HepG2 (cell line): ENCODE data around the gene PLEKHA6. TPM values are rescaled to one million over a fixed set of nuclear protein-coding genes. Genes with fewer than 3 reads are reported as not detected.

Experiments used
- ATAC-seq: fragments of 200-7000 bp; cut with Tn5 transposase; 3 replicates; pipeline ENCODE4 v1.9.1; 2020; ENCODE audit warnings: mild to moderate bottlenecking, moderate library complexity
- BruUV-seq: library from RNA; stranded (reverse); fragments of 400-500 nt; replicated peaks from 2 replicates; lab custom pipeline; 2021; lab: Mats Ljungman, UMichigan
- CTCF ChIA-PET: fragments of 300-600 bp; formaldehyde crosslinking; extraction: SDS; loops from one replicate; lab custom pipeline; 2021; ENCODE audit warnings: low total read pairs, inconsistent platforms, low intra/inter-chr PET ratio; lab: Yijun Ruan, JAX
- POLR2A ChIA-PET: fragments of 350-600 bp; sonication (Branson Sonifier 250); formaldehyde crosslinking; loops from one replicate; lab custom pipeline; 2020; ENCODE audit warnings: antibody characterized with exemption, inconsistent platforms; lab: Yijun Ruan, JAX
- DNase-seq: peaks from one replicate; pipeline ENCODE4 v3.0.0-alpha.2; 2015; ENCODE audit warnings: low spot score
- FAIRE-seq: peaks from 3 replicates; lab custom pipeline; 2011; peaks lifted over from hg19 to GRCh38; lab: Jason Lieb, UNC
- H2AFZ ChIP-seq: one replicate; pipeline ENCODE4 v1.6.1; 2011; ENCODE audit warnings: low read length, inconsistent platforms
- H3K27ac ChIP-seq: fragments of 300-600 bp; 3 replicates; pipeline ENCODE4 v1.8.0; 2011; ENCODE audit warnings: mixed run types, mild to moderate bottlenecking, mixed read lengths, low read length, inconsistent platforms; ENCODE audit not compliant: insufficient read depth; ENCODE audit errors: extremely low read length
- H3K27me3 ChIP-seq, 2 experiments: fragments of 200-600 bp in 1 of 2; 2 replicates in 1 of 2; 3 replicates in 1 of 2; pipeline versions ENCODE4 v1.6.0 to v1.8.0; 2011; ENCODE audit warnings: low read length in 2 of 2, mild to moderate bottlenecking in 2 of 2, moderate library complexity in 2 of 2, inconsistent platforms in 1 of 2; ENCODE audit not compliant: insufficient read depth in 2 of 2, control insufficient read depth in 1 of 2
- H3K36me3 ChIP-seq, 2 experiments: fragments of 200-600 bp in 1 of 2; replicated peaks in 1 of 2; 2 replicates in 1 of 2; 3 replicates in 1 of 2; pipeline versions ENCODE4 v1.5.1 to v1.8.0; 2011; ENCODE audit warnings: low read length in 2 of 2, inconsistent platforms in 1 of 2; ENCODE audit not compliant: insufficient read depth in 2 of 2, control insufficient read depth in 1 of 2
- H3K4me1 ChIP-seq: 2 replicates; pipeline ENCODE4 v1.5.1; 2012; ENCODE audit warnings: low read length, inconsistent platforms; ENCODE audit not compliant: insufficient read depth
- H3K4me2 ChIP-seq: 2 replicates; pipeline ENCODE4 v1.6.0; 2011; ENCODE audit warnings: low read depth, low read length, inconsistent platforms
- H3K4me3 ChIP-seq, 3 experiments: fragments of 200-600 bp in 1 of 3; sonication (generic), shearing (Covaris generic) in 1 of 3; replicated peaks in 1 of 3; 2 replicates each; pipeline ENCODE4 v1.5.1; 2011 to 2016; ENCODE audit warnings: low read length in 3 of 3, inconsistent platforms in 2 of 3, low read depth in 2 of 3, mild to moderate bottlenecking in 2 of 3, control low read depth in 1 of 3, mixed read lengths in 1 of 3; ENCODE audit not compliant: insufficient read depth in 1 of 3
- H3K79me2 ChIP-seq: one replicate; pipeline ENCODE4 v1.6.1; 2011; ENCODE audit warnings: low read length, inconsistent platforms; ENCODE audit not compliant: insufficient read depth
- H3K9ac ChIP-seq: 2 replicates; pipeline ENCODE4 v1.6.0; 2011; ENCODE audit warnings: mild to moderate bottlenecking, low read depth, low read length, inconsistent platforms; ENCODE audit not compliant: insufficient read depth
- H3K9me3 ChIP-seq: 2 replicates; pipeline ENCODE4 v1.5.1; 2012; ENCODE audit warnings: mild to moderate bottlenecking, low read length
- H4K20me1 ChIP-seq: 2 replicates; pipeline ENCODE4 v1.6.0; 2011; ENCODE audit warnings: inconsistent platforms, mild to moderate bottlenecking, low read length, moderate library complexity; ENCODE audit not compliant: insufficient read depth
- ATF7 ChIP-seq, 2 experiments: fragments of 450-650 bp in 1 of 2; sonication (generic) in 1 of 2; formaldehyde crosslinking in 1 of 2; IDR thresholded peaks; 2 replicates each; pipeline versions ENCODE4 v1.4.0 to v1.6.1; 2016 to 2020; ENCODE audit warnings: antibody characterized with exemption in 1 of 2, mild to moderate bottlenecking in 1 of 2, missing genetic modification reagents in 1 of 2
- HNRNPUL1 ChIP-seq: fragments of 200-400 bp; formaldehyde crosslinking; IDR thresholded peaks from 2 replicates; pipeline ENCODE4 v1.6.1; 2017; ENCODE audit warnings: low read depth, mild to moderate bottlenecking, low read length, moderate library complexity
- KAT2B ChIP-seq: fragments of 150-350 bp; IDR thresholded peaks from 2 replicates; pipeline ENCODE4 v1.6.1; 2014; ENCODE audit warnings: low read depth, low read length, borderline replicate concordance
- NCOR1 ChIP-seq: fragments of 200-600 bp; sonication (generic); IDR thresholded peaks from 2 replicates; pipeline ENCODE4 v1.7.0; 2017; ENCODE audit warnings: antibody characterized with exemption, low read length, borderline replicate concordance
- NFYC ChIP-seq: IDR thresholded peaks from 2 replicates; pipeline ENCODE4 v1.6.1; 2016; ENCODE audit warnings: missing genetic modification reagents, missing compliant biosample characterization
- STAG1 ChIP-seq: sonication (generic); formaldehyde crosslinking; IDR thresholded peaks from 2 replicates; pipeline ENCODE4 v1.4.0; 2020; ENCODE audit warnings: missing genetic modification reagents
- TGIF2 ChIP-seq: IDR thresholded peaks from 2 replicates; pipeline ENCODE4 v1.6.1; 2016; ENCODE audit warnings: control low read depth, missing compliant biosample characterization
- UBTF ChIP-seq: sonication (generic); formaldehyde crosslinking; IDR thresholded peaks from 2 replicates; pipeline ENCODE4 v1.4.0; 2020; ENCODE audit warnings: mild to moderate bottlenecking, missing genetic modification reagents
- ZNF205 ChIP-seq: IDR thresholded peaks from 2 replicates; pipeline ENCODE4 v1.6.1; 2018; ENCODE audit warnings: missing biosample characterization, missing genetic modification reagents
- ZNF552 ChIP-seq: sonication (generic); formaldehyde crosslinking; IDR thresholded peaks from 2 replicates; pipeline ENCODE4 v1.9.0; 2022; ENCODE audit warnings: missing genetic modification reagents, mild to moderate bottlenecking, borderline replicate concordance
- ZNF629 ChIP-seq: sonication (generic); formaldehyde crosslinking; conservative IDR thresholded peaks from 2 replicates; pipeline ENCODE4 v1.5.0; 2020; ENCODE audit warnings: missing genetic modification reagents
- ZNF672 ChIP-seq: sonication (generic); formaldehyde crosslinking; IDR thresholded peaks from 2 replicates; pipeline ENCODE4 v1.8.1; 2022; ENCODE audit warnings: missing genetic modification reagents
- ZNF747 ChIP-seq: sonication (generic); formaldehyde crosslinking; IDR thresholded peaks from 2 replicates; pipeline ENCODE4 v1.8.1; 2023; ENCODE audit warnings: missing genetic modification reagents, mild to moderate bottlenecking, borderline replicate concordance
- in situ Hi-C: cut with HindIII; loops from 2 replicates; pipeline ENCODE4 v1.10.0; 2017; ENCODE audit warnings: low pct_unique_long_range_greater_than_20kb; ENCODE audit not compliant: extremely low pct_ligation_motif_present
- intact Hi-C: fragments of 100-400 bp; cut with micrococcal nuclease; formaldehyde crosslinking; loops from one replicate; pipeline ENCODE4 v1.10.0; 2022; ENCODE audit not compliant: unreplicated experiment
- polyA plus RNA-seq, 8 experiments: library from polyadenylated mRNA; depleted of rRNA in 3 of 8; stranded (reverse) in 7 of 8; unstranded in 1 of 8; fragments of >200 nt; fragmentation: Illumina TruSeq in 4 of 8; extraction: Trizol in 4 of 8; gene quantifications; 2 replicates each; pipeline versions ENCODE4 v1.2.1 to v1.2.3, GENCODE V29; 2011 to 2016; ENCODE audit warnings: low read depth in 4 of 8, missing spikeins in 1 of 8, mixed read lengths in 1 of 8; ENCODE audit not compliant: insufficient read depth in 1 of 8
- total RNA-seq, 5 experiments: library from RNA; depleted of rRNA; stranded (reverse); fragments of >200 nt; fragmentation: Illumina TruSeq; extraction: Trizol; gene quantifications; 2 replicates each; pipeline ENCODE4 v1.2.3, GENCODE V29; 2016; ENCODE audit warnings: low read depth in 1 of 5
- TF ChIP-seq, protein P1 (sequence below): sonication (generic); formaldehyde crosslinking; IDR thresholded peaks from 2 replicates; pipeline ENCODE4 v1.8.0; 2022; ENCODE audit warnings: missing genetic modification reagents, mild to moderate bottlenecking, moderate library complexity, borderline replicate concordance

Gene PLEKHA6
- total and polyA plus RNA-seq, 2 of the 13 experiments (the other 11 are each of a cell fraction or from before 2014, with no cell fraction given), result 5.3 to 11.4 TPM

DNA sequence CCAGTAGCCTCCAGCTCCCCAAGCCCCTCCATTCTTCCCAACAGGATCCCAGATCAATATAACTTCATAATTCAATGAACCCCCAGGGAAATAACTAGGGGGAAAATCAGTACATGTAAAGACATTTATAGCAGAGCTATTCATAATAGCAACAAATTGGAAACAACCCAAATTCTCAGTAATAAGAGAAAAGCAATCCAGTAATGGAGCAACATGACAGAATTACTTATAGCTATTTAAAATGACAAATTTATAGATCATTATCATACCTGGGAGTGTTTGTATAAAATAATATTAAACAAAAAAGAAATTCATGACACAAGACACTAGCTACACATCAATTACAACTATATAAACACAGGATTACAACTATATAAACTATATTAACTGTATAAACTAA is 20.2 kb downstream of the PLEKHA6 start:
- ATAC-seq, result no peak
- peaks cover 10% of the 10 kb centered on the region for H3K4me1 ChIP-seq
- DNase-seq, result no peak
- FAIRE-seq, result no peak
- no peaks in the 10 kb centered on the region for H3K27me3 ChIP-seq
- no peaks in the 10 kb centered on the region; a peak in 2 of 5 replicates for H3K36me3 ChIP-seq
- in situ Hi-C loops, result no loop called here
- no peak overlapping the region for H3K9ac ChIP-seq
- no peaks in the 10 kb centered on the region for H3K79me2 ChIP-seq
- no peaks in the 10 kb centered on the region for H4K20me1 ChIP-seq
- no peak overlapping the region for H3K27ac ChIP-seq
- no peak overlapping the region for H2AFZ ChIP-seq
- H3K4me3 ChIP-seq, result no peak overlapping the region
- no peak overlapping the region for H3K4me2 ChIP-seq
- intact Hi-C loops, result no loop called here
- ChIA-PET CTCF (no interaction called here), POLR2A (no interaction called here)
- TF ChIP-seq UBTF (no peak), ATF7 (IDR thresholded peaks at IDR 0.05) (no peak), ATF7 (CRISPR knock-in tag; IDR thresholded peaks at IDR 0.05) (no peak), NCOR1 (no peak), ZNF672 (CRISPR knock-in tag) (no peak), ZNF552 (CRISPR knock-in tag) (no peak), NFYC (CRISPR knock-in tag) (no peak), TGIF2 (CRISPR knock-in tag) (no peak), ZNF205 (CRISPR knock-in tag) (no peak), STAG1 (CRISPR knock-in tag) (no peak), KAT2B (no peak), ZNF747 (CRISPR knock-in tag) (no peak), HNRNPUL1 (no peak), ZNF629 (CRISPR knock-in tag) (no peak)
- TF ChIP-seq, protein P1, sequence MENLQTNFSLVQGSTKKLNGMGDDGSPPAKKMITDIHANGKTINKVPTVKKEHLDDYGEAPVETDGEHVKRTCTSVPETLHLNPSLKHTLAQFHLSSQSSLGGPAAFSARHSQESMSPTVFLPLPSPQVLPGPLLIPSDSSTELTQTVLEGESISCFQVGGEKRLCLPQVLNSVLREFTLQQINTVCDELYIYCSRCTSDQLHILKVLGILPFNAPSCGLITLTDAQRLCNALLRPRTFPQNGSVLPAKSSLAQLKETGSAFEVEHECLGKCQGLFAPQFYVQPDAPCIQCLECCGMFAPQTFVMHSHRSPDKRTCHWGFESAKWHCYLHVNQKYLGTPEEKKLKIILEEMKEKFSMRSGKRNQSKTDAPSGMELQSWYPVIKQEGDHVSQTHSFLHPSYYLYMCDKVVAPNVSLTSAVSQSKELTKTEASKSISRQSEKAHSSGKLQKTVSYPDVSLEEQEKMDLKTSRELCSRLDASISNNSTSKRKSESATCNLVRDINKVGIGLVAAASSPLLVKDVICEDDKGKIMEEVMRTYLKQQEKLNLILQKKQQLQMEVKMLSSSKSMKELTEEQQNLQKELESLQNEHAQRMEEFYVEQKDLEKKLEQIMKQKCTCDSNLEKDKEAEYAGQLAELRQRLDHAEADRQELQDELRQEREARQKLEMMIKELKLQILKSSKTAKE (CRISPR knock-in tag), result no peak
- no TSS peak for BruUV-seq
- no peaks in the 10 kb centered on the region for H3K9me3 ChIP-seq
